Astrocyte (in vitro differentiated cells and primary cell): Measurements from ENCODE around the gene EPHB1.

Experiments
- CTCF ChIP-seq: IDR thresholded peaks from 2 replicates; pipeline ENCODE4 v1.5.1; 2011; ENCODE audit warnings: low read depth, mild to moderate bottlenecking, inconsistent platforms, low read length, moderate library complexity; ENCODE audit not compliant: insufficient read depth
- EZH2 ChIP-seq: IDR thresholded peaks from 2 replicates; pipeline ENCODE4 v1.6.1; 2012; ENCODE audit warnings: mild to moderate bottlenecking, low read length, inconsistent platforms; ENCODE audit not compliant: insufficient read depth

DNA sequence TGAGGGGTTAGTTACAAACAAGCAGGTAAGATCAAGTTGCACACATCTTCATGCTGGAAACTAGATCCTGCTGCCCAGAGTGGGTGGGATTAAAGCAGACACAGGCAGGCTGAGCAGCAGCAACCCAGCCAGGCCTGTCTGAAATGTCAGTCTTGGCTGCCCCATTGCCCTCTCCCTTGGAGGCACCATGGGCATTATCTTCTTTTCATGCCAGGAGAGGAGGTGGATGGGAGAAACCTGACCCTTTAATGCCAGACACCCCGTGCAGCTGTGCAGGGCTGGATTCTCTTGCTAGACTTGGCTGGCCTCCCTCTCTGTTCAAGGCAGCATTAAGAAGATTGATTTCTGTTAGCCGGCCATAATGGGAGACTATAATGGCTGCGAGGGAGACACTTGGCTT, 23.0 kb upstream of the EPHB1 start:
- TF ChIP-seq CTCF (no peak), EZH2 (no peak)
